GM21576 (cell line): Measurements from ENCODE around the gene NFATC1.
A peak's percentile ranks its signal among the peaks of the same experiment; 100 is the strongest.

Experiments used
- ATAC-seq: cut with Tn5 transposase; IDR thresholded peaks from one replicate; pipeline ENCODE4 v1.9.1; 2021; ENCODE audit warnings: mild to moderate bottlenecking, moderate library complexity; ENCODE audit not compliant: unreplicated experiment

The NFATC1 gene

DNA sequence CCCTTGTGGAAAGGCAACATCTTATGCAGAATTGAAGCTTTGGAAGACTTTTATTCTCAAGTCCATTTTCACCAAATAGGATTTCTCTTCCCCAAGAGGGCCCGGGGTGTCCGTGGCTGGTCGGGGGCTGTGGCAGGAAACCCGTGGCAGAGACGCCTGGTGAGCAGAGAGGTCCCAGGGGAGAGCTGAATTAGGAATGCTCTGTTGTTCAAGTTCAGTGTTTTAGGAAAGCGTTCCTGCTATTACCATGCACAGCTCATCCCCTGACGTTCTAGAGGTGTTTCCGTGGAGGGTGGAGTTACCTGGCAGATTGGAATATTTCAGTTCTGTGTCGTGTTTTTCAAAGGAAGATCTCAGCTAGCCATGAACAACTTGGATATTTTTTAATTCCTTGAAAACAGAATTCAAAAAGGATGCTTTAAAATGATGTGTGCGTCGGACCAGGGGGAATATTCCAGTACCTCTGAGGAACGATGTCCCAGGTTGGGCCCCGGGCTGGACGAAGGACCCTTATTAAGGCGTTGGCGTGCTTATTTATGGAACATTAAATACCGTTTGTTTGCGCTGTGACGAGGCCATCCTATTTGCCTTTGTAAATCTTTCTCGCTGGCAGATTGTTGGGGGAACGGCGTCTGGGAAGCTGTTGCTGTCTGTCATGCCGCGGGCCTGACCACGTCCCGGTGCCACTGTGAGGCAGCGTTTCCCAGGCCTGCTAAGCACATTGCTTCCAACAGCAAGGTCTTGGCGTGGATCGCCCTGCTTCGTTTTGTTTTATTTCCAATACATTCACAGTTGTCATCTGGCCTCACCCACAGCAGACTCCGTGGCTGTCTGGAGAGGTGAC lies 8.2 kb downstream of the NFATC1 start:
- no peak for ATAC-seq

DNA sequence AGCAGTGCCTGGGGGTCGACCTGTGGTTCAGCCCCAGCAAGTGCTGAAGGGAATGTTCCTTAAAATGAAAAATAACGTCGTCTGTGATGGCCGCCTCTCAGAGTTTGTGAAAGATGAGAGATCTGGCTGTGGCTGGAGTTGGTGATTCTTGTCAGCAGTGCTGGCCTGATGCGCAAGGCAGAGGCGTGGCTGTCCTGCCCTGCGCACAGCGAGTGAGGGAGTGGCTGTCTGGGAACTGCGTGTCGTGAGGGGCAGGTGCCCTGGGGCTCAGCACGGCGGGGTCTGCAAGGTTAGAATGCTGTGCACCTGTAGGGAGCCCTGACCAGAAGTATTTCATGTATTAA lies 8.8 kb downstream of the NFATC1 start:
- no peak for ATAC-seq

DNA sequence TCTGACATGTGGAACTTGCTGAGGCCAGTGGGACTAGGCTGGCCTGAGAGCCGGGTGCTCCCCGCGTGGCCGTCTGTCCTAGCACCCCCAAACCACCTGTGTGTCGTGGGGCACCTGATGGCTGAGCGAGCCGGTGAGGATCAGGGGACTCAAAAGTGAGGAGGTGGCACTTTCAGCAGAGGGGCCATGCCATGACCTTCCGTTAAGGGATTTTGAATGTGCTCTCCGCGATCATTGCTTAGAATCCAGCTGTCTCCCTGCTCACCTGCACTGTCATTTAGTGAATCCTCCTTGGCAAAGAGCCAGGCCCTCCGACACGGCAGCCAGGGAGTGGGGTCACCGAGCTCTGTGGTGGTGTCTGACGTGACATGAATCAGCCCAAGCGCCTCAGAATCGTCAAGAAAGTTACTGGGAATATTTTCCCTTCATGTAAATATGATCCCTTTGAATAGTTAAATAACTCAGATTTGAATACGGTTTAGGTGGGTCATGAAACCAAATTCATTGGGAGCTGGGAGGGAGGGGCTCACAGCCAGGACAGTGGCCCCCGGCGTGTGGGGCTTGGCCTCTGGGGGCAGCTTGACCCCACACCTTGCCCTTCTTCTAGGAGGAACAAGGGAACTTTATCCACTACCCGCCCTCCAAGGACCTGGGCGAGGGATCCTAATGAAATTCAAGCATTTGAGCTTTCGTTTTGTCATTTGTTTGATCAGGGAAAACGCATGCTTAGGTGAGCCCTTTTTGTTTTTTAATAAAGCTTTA lies 9.5 kb downstream of the NFATC1 start:
- no peak for ATAC-seq

DNA sequence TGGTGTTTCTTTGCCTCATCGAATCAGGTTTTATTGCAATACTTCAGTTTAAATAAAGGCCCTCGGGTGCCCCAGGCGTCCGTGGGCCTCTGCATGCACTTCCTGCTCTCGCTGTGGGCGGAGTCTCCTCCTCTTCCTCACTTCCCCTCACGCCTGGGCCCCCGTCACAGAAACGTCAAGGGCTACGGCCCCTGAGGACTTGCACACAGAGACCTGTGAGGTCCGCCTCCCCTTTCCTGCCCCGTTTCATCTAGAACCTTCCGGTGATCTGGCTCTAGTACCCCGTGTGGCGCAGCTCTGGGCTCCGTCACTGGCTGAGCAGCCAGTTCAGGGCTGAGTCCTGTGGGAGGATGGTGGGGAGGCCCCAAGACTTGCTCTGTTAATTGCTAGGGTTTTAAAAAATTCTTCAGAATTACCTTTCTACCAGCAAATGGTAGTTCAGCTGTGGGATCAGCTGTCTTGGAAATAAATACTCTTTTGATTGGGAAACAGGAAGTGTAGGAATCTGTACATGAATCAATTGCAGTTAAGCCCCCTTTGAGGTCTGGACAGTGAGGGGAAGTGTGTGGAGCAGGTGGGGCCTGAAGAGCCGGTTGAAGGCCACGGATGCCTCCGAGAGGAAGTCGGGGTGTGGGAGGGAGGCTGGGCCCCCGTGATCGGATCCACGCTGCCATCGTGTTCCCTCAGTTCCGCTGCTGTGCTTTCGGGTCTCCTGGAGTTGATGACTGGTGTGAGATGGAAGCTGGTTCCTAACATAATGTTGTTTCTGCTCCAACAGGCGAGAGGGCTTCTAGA lies 10.2 kb downstream of the NFATC1 start:
- peak; percentile 77 for ATAC-seq

DNA sequence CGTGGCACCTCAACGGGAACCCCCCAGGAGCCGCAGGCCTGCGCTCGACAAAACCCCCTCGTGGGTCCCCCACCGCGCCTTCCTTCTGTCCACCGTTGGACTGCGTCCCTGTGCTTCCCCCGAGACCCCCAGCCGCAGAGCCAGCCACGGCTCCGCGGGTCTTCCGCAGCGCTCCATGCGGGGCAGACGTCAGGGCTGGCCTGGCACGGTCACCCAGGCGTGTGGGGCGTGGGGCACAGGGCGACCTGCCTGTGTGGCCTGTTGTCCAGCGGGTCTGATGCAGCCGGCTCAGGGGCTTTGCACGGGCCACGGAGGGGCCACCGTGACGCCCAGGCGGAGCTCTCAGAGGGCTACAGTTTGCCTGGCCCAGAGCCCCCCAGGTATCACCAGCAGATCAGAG lies 11.0 kb downstream of the NFATC1 start:
- ATAC-seq, result no peak

DNA sequence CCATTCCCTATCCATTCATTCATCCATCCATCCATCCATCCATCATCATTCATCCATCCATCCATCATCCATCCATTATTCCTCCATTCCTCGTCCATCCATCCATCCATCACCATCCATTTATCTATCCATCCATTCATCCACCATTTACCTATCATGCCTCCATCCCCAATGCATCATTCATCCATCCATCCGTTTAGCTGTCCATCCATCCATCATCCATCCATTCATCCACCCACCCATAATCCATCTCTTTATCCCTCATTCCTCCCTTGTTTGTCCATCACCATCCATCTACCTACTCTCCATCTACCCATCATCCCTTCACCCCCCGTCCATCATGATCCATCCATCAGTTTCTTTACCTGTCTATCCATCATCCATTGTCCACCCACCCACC lies 13.6 kb downstream of the NFATC1 start:
- ATAC-seq, result no peak

DNA sequence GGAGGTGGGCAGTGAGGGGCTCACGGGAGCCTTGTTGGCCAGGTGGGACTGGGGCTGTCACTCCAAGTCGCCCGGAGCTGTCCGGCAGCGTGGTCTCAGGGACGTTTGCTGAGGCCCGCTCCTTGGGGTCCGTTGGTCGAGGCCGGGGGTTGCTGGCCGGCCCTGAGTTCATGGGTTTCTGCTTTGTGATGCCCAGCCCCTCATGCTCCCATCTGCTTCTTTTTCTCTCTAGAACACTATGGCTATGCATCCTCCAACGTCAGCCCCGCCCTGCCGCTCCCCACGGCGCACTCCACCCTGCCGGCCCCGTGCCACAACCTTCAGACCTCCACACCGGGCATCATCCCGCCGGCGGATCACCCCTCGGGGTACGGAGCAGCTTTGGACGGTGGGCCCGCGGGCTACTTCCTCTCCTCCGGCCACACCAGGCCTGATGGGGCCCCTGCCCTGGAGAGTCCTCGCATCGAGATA lies 14.5 kb downstream of the NFATC1 start:
- no peak for ATAC-seq

DNA sequence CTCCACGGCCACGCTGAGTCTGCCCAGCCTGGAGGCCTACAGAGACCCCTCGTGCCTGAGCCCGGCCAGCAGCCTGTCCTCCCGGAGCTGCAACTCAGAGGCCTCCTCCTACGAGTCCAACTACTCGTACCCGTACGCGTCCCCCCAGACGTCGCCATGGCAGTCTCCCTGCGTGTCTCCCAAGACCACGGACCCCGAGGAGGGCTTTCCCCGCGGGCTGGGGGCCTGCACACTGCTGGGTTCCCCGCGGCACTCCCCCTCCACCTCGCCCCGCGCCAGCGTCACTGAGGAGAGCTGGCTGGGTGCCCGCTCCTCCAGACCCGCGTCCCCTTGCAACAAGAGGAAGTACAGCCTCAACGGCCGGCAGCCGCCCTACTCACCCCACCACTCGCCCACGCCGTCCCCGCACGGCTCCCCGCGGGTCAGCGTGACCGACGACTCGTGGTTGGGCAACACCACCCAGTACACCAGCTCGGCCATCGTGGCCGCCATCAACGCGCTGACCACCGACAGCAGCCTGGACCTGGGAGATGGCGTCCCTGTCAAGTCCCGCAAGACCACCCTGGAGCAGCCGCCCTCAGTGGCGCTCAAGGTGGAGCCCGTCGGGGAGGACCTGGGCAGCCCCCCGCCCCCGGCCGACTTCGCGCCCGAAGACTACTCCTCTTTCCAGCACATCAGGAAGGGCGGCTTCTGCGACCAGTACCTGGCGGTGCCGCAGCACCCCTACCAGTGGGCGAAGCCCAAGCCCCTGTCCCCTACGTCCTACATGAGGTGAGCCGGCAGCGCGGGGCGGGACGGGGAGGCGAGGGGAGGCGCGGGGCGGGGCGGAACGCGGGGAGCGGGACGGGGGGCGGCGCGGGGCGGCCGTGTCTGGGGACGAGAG lies 15.2 kb downstream of the NFATC1 start:
- no peak for ATAC-seq

DNA sequence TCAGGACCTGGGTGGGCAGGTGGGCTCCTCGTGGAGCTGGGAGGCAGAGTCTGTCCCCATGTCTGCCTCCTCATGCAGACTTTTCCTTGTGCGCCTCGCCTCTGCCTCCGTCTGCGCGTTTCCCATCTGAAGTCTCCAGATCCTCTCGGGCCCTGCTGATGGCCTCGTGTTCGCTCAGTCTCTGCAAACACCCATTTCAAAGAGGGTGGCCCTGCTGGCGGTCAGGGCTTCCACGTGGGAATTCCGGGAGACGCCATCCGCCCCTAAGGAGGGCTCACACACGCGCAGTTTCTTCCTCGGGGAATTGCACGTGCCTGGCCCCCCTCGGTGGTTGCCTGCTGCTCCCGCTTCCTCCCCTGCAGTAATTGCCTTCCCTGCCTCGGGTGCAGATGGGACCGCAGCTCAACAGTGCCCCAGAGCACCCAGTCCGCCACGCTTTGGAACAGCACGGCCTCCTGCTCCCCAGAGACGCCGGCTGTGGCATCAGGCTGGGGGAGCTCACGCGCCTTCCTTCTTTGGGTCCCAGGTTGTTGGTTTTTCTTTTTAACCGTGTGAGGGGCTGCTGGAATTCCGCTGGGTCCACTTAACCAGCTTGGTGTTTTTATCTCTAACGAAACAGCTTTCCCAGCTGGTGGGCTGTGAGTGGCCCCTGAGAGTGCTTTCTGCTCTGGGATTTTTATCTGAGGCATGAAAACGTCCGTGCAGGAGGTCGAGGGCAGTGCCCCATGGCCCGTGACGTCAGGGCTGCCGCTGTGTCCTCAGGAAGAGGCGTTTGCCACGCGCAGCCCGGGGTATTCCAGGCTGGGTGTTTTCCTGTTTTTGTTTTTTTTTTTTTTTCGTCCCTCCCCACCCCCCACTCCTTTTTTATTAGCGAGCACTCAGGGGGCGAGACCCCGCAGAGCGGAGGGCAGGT lies 16.1 kb downstream of the NFATC1 start:
- no peak for ATAC-seq

DNA sequence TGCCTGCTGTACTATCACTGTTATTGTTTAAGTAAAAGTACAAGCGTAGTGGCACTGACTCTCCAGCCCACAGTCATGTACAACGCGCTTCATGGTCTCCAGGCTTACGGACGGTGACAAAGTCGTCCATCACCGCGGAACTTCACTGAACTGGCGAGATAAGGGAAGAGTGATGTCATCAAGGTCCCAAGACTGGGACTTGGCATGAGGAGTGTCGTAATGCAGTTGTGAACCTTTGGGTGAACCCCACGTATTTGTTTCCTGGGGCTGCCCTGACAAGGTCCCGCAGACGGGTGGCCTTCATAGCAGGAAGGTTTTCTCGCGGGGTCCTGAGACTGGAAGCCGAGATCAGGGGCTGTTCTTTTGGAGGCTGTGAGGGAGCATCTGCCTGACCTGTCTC lies 17.3 kb downstream of the NFATC1 start:
- ATAC-seq, result no peak

DNA sequence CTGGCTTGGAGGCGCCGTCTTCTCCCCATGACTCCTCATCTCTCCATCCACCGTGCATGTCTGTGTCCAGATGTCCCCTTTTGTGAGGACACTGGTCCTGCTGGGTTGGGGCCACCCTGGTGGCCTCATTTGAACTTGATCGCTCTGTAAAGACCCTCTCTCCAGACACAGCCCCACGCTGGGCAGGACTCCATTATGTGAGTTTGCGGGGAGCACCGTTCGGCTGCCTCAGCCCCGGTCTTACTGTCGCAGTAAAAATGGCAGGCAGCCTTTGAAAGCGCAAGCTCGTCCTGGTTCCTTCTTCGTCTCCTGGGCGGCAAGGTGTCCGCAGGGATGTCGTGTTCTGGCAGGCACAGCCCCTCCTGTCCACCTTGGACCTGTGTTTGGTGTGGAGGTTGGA lies 17.7 kb downstream of the NFATC1 start:
- no peak for ATAC-seq

DNA sequence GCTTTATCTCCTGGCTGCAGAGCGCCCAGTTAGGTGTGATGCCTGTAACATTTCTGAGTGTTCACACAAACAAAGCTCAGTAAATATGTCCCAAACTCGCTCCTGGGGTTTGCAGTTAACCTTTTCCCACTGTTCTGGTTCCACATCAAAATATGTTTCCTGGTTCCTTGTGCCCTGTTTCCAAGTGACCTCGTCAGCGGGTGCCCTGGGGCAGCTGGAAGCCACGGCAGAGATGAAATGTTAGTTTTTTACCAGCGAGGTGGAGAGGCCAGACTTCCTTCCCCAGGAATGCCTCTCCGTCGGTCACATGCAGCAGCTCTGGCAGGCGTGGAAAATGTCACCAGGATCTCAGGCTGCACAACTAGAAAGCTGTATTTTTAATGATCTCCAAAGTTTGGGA lies 18.2 kb downstream of the NFATC1 start:
- ATAC-seq, result no peak

DNA sequence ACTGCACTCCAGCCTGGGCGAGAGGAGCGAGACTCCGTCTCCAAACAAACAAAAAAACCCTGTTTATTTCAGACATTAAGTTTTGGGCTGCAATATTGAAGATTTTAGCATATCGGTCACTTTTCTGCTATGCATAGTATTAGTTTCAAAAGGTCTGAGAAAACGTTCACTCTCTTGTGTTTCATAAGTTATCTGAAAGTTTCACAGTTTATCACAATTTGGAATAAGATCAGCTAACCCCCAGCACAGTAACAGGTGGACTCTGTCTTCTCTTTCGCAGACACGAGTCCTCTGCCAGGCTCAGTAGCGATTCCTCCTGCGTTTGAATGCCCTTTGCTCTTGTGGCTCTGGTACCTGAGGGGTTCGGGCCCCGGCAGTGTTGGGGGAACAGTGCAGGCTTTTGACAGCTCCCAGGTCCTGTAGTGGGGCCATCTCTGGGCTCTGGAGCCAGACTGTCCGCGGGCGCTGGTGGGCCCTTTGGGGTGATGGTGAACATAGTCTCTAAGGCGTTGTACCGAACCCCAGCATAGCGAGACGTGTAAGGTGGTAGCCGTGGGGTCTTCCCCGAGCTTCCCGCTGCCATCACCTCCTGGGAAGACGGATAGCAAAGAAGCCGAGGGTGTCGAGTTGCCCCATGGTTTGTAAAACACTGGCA lies 20.4 kb downstream of the NFATC1 start:
- no peak for ATAC-seq

DNA sequence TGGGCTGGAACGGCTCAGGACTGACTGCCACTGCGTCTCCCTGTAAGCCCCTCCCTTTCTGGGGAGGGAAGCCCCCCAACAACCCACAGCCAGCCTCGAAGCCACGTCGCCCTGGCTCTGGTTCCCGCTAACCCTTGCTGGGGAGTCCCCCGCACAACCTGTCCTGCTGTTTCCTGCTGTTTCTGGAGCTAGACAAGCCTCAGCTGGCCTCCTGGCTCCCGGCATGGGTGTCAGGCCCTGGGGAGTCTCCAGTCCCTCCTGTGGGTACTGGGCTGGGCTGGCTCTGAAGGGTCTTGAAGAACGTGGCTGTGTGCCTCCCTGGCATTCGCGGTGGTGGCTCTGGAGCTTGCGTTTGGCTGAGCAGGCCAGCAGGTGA lies 20.9 kb downstream of the NFATC1 start:
- ATAC-seq, result no peak

DNA sequence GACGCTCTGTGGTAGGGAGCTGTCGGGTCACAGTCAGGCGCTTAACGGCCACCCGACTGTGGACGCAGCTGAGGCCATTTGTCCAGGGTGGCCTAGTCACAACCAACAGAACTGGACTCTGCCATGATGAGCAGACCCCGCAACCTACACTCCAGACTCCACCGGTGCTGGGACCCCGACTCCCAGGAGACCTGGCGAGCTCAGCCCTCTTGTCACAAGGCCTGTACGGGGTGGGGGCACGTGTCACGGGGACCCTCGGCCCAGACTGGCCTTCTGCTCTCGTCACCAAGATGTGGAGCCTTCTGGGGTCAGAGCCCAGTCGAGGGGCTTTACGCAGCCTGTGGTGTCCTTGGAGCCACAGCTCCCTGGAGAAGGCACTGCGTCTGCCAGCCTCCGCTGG lies 22.5 kb downstream of the NFATC1 start:
- no peak for ATAC-seq

DNA sequence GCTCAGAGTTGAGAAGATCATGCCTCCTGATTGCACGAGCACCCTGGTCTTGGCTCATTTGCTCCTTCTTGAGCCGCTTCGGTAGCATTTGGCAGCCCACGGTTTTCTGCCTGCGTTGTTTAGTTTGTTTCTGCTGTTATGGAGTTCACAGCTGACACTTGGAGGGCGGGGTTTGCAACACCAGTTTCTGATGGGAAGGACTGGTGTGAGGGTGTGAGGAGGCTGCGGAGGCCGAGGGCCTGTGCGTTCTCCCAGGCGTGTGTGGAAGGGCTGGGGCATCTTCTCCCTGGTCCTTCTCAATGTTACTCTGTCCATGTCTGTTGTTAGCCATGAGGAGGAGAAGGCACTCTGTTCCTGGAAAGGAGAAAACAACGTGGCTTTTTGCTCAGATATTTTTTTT lies 22.9 kb downstream of the NFATC1 start:
- no peak for ATAC-seq

DNA sequence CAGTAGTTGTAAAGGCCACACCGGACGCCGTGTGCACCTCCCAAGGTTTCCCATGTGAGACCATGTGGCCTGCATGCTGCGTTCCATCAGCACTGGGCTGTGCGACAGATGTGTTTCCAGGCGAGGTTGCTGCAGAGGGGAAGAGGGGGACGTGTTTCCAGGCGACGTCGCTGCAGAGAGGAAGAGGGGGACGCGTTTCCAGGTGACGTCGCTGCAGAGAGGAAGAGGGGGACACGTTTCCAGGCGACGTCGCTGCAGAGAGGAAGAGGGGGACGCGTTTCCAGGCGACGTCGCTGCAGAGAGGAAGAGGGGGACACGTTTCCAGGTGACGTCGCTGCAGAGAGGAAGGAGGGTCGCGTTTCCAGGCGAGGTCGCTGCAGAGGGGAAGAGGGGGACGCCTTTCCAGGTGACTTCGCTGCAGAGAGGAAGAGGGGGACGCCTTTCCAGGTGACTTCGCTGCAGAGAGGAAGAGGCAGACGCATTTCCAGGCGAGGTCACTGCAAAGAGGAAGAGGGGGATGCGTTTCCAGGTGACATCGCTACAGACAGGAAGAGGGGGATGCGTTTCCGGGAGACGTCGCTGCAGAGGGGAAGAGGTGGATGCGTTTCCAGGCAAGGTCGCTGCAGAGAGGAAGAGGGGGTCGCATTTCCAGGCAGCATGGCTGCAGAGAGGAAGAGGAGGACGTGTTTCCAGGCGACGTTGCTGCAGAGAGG lies 24.5 kb downstream of the NFATC1 start:
- ATAC-seq, result no peak

DNA sequence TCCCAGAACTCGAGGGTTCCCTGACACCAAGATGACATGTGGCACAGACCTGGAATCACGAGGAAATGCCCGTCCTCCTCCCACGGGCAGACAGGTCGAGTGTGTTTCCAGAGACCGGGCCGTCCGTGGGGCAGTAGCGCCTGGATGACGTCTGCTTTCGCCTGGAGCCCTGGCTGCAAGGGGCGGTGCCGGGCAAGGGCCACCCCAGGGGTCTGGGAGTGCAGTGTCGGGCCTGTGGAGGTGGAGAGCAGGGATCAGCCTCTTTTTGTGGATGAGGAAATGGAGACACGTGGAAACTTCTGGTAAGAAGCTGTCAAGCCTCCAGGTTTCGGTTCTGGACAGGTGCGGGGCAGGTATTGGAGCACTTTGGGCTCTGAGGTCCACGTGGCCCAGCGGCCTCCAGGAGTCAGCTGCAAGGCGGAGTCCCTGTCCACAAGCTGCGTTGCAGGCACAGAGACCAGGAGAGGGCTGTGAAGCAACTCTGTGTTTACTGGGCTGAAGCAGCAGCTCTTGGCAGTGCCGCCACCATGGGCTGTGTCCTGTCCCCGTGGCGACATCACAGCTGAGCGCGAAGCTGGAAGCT lies 25.6 kb downstream of the NFATC1 start:
- ATAC-seq, result no peak
